Measurements from ENCODE around the gene LANCL2. TPM values are rescaled to one million over a fixed set of nuclear protein-coding genes. Genes with fewer than 3 reads are reported as not detected.

The LANCL2 gene
- total and polyA plus RNA-seq, 2 of the 4 experiments (the other 2 are of a cell fraction), result 11.7 to 17.9 TPM

GRCh38 chr7:55465691-55466090 is 100.6 kb downstream of the LANCL2 start:
- Histone ChIP-seq H3K56ac (ENCODE audit: extremely low read depth, insufficient read depth, low read length) (no peak overlapping the region), H3K9me1 (ENCODE audit: insufficient read depth, low read length) (peaks cover 4% of the 10 kb centered on the region; the same call in 1 of the 2 replicates), H2AK9ac (replicated peaks; ENCODE audit: low read depth, low read length, poor library complexity) (no peak overlapping the region), H3K23ac (ENCODE audit: low read depth, low read length) (no peak overlapping the region), H3K79me1 (ENCODE audit: low read depth in 1 of 2, low read length in 2 of 2) (peaks cover 13 to 23% of the 10 kb centered on the region in 2 experiments; a peak in 2 of 4 replicates), H3K27me3 (ENCODE audit: control insufficient read depth, insufficient read depth, low read length) (no peaks in the 10 kb centered on the region), H3K9me3 (ENCODE audit: control insufficient read depth, insufficient read depth, low read length) (no peaks in the 10 kb centered on the region), H3K9ac (ENCODE audit: low read depth, low read length) (no peak overlapping the region), H3K36me3 (ENCODE audit: control insufficient read depth, insufficient read depth, low read length) (peaks cover 21% of the 10 kb centered on the region), H2AK5ac (ENCODE audit: low read depth, low read length) (no peak overlapping the region), H3K4me2 (ENCODE audit: low read depth, low read length) (no peak overlapping the region), H4K5ac (ENCODE audit: low read depth, low read length) (no peak overlapping the region), H3K4me1 (ENCODE audit: control insufficient read depth, insufficient read depth, low read length) (peaks cover 4% of the 10 kb centered on the region; the same call in 1 of the 2 replicates), H4K8ac (ENCODE audit: low read depth in 2 of 2, low read length in 2 of 2) (no peak overlapping the region), H2BK120ac (ENCODE audit: low read depth, low read length) (no peak overlapping the region), H3K27ac (ENCODE audit: insufficient read depth, low read length) (no peak overlapping the region), H2BK20ac (ENCODE audit: low read depth, low read length) (no peak overlapping the region), H3K18ac (ENCODE audit: low read depth, low read length) (no peak overlapping the region), H2AFZ (replicated peaks; ENCODE audit: low read length, poor library complexity) (no peak overlapping the region), H3K4ac (ENCODE audit: low read depth, low read length) (no peak overlapping the region), H4K91ac (ENCODE audit: insufficient read depth, low read depth, low read length) (no peak overlapping the region), H2BK5ac (ENCODE audit: low read depth, low read length, poor library complexity, severe bottlenecking) (no peak overlapping the region), H2BK15ac (ENCODE audit: low read depth, low read length) (no peak overlapping the region), H3K14ac (replicated peaks; ENCODE audit: low read depth, low read length) (no peak overlapping the region), H3K4me3 (ENCODE audit: insufficient read depth, low read depth, low read length) (no peak overlapping the region), H4K20me1 (ENCODE audit: insufficient read depth, low read length) (peaks cover 6% of the 10 kb centered on the region)
- ATAC-seq (ENCODE audit: low read depth) (peak; percentile 28), DNase-seq (no peak)
- no CpG with 5 or more reads among the region's 2 CpGs for WGBS, 2 experiments (ENCODE audit: extremely low coverage in 2 of 2, insufficient read length in 1 of 2)
- POLR2A ChIA-PET (ENCODE audit: unreplicated experiment), result no interaction called here
- no TSS peak for BruUV-seq (replicated peaks)
- intact Hi-C loops (cut with micrococcal nuclease), result no loop called here
- no peak for TF ChIP-seq FOS (IDR thresholded peaks at IDR 0.05; ENCODE audit: low read depth, low read length)
- TF ChIP-seq CEBPB (IDR thresholded peaks at IDR 0.05; ENCODE audit: low read depth, low read length), result no peak
- TF ChIP-seq MAZ (IDR thresholded peaks at IDR 0.05; ENCODE audit: borderline replicate concordance, low read depth, low read length), result no peak
- no peak for TF ChIP-seq USF2 (IDR thresholded peaks at IDR 0.05; ENCODE audit: low read depth, low read length)
- no peak for TF ChIP-seq MXI1 (IDR thresholded peaks at IDR 0.05; ENCODE audit: borderline replicate concordance, low read depth, low read length)
- no peak for TF ChIP-seq RCOR1 (IDR thresholded peaks at IDR 0.05; ENCODE audit: insufficient replicate concordance, low read length)
- TF ChIP-seq POLR2A (IDR thresholded peaks at IDR 0.05; ENCODE audit: low read depth, low read length), result no peak
- TF ChIP-seq CHD1 (IDR thresholded peaks at IDR 0.05; ENCODE audit: low read depth, low read length), result no peak
- in situ Hi-C loops (cut with MboI; ENCODE audit: low sequenced_read_pairs), result no loop called here
- CTCF ChIA-PET, result no interaction called here
- dilution Hi-C loops (cut with HindIII; ENCODE audit: low sequenced_read_pairs, unreplicated experiment), result no loop called here

Measured in IMR-90 (cell line).